H1 (cell line): ENCODE data around the gene RAD51B. TPM values are rescaled to one million over a fixed set of nuclear protein-coding genes. Genes with fewer than 3 reads are reported as not detected.

Experiments used
- CHD7 ChIP-seq: fragments of 300-600 bp; sonication (generic); IDR thresholded peaks from 2 replicates; pipeline ENCODE4 v1.7.1; 2012; ENCODE audit warnings: low read length, moderate library complexity, mild to moderate bottlenecking, inconsistent platforms; ENCODE audit not compliant: insufficient replicate concordance
- CTBP2 ChIP-seq: IDR thresholded peaks from 2 replicates; pipeline ENCODE4 v1.7.0; 2011; ENCODE audit warnings: borderline replicate concordance, mild to moderate bottlenecking, moderate library complexity, mixed read lengths, low read length; ENCODE audit not compliant: insufficient read depth, insufficient read length
- EGR1 ChIP-seq: IDR thresholded peaks from 2 replicates; pipeline ENCODE4 v1.6.1; 2011; ENCODE audit warnings: low read depth, low read length, borderline replicate concordance
- EP300 ChIP-seq, 2 experiments: IDR thresholded peaks; 1 replicate in 1 of 2; 2 replicates in 1 of 2; pipeline ENCODE4 v1.6.1; 2011 to 2012; ENCODE audit warnings: low read depth in 2 of 2, low read length in 2 of 2, mild to moderate bottlenecking in 2 of 2, borderline replicate concordance in 1 of 2, inconsistent platforms in 1 of 2, moderate library complexity in 1 of 2
- GABPA ChIP-seq: IDR thresholded peaks from 2 replicates; pipeline ENCODE4 v1.6.1; 2011; ENCODE audit warnings: mild to moderate bottlenecking, low read length, moderate library complexity, borderline replicate concordance; ENCODE audit not compliant: insufficient read depth
- KDM4A ChIP-seq: IDR thresholded peaks from one replicate; pipeline ENCODE4 v1.7.1; 2012; ENCODE audit warnings: low read depth, mild to moderate bottlenecking, moderate library complexity, low read length, inconsistent platforms; ENCODE audit not compliant: severe bottlenecking
- MAFK ChIP-seq: IDR thresholded peaks from 2 replicates; pipeline ENCODE4 v1.6.1; 2012; ENCODE audit warnings: low read depth, mild to moderate bottlenecking, improper control_type of control experiment, low read length
- RAD21 ChIP-seq, 2 experiments: IDR thresholded peaks in 1 of 2; conservative IDR thresholded peaks in 1 of 2; 2 replicates each; pipeline ENCODE4 v1.6.1; 2011; ENCODE audit warnings: low read depth in 2 of 2, low read length in 2 of 2, improper control_type of control experiment in 1 of 2, inconsistent platforms in 1 of 2, mild to moderate bottlenecking in 1 of 2, moderate library complexity in 1 of 2
- RXRA ChIP-seq: IDR thresholded peaks from 2 replicates; pipeline ENCODE4 v1.6.1; 2011; ENCODE audit warnings: low read depth, mild to moderate bottlenecking, low read length, moderate library complexity; ENCODE audit not compliant: insufficient read depth
- SIRT6 ChIP-seq: IDR thresholded peaks from one replicate; pipeline ENCODE4 v1.7.1; 2012; ENCODE audit warnings: low read length, inconsistent platforms
- TCF12 ChIP-seq: IDR thresholded peaks from 2 replicates; pipeline ENCODE4 v1.6.1; 2011; ENCODE audit warnings: low read depth, mild to moderate bottlenecking, low read length
- polyA plus RNA-seq, 7 experiments: library from polyadenylated mRNA; depleted of rRNA in 3 of 7; stranded (reverse) in 5 of 7; unstranded in 2 of 7; fragments of >200 nt in 5 of 7; fragments of 200-250 nt in 2 of 7; gene quantifications; 1 replicate in 5 of 7; 2 replicates in 1 of 7; 4 replicates in 1 of 7; pipeline versions ENCODE4 v1.2.1 to v1.2.3, GENCODE V29; 2011 to 2013; ENCODE audit warnings: missing spikeins in 2 of 7, mixed read lengths in 2 of 7
- total RNA-seq: library from RNA; stranded (reverse); fragmentation: NEBNext Ultra II Directional; extraction: Animal tissue kit (Norgen Biotek cat#: 25700); gene quantifications from 2 replicates; pipeline ENCODE4 v1.2.1, GENCODE V29; 2021

The RAD51B gene
- total and polyA plus RNA-seq, 2 of the 8 experiments (the other 6 are each of a cell fraction or from before 2014, with no cell fraction given) = 3.9 to 14.9 TPM

- TF ChIP-seq CHD7 (no peak), RXRA (no peak), KDM4A (no peak), EGR1 (no peak), CTBP2 (no peak), SIRT6 (no peak), MAFK (no peak), RAD21 (IDR thresholded peaks at IDR 0.05 in 1 of 2, conservative IDR thresholded peaks at IDR 0.05 in 1 of 2; ENCODE audit: low read depth in 2 of 2, low read length in 2 of 2) (no peak), EP300 (IDR thresholded peaks at IDR 0.05; ENCODE audit: borderline replicate concordance in 1 of 2, low read depth in 2 of 2, low read length in 2 of 2) (no peak), TCF12 (no peak), GABPA (no peak)
Measured at GRCh38 chr14:68748691-68749090, 929.1 kb downstream of the RAD51B start (continued).
